ENCODE data around the gene RAPGEF3.

The RAPGEF3 gene

DNA sequence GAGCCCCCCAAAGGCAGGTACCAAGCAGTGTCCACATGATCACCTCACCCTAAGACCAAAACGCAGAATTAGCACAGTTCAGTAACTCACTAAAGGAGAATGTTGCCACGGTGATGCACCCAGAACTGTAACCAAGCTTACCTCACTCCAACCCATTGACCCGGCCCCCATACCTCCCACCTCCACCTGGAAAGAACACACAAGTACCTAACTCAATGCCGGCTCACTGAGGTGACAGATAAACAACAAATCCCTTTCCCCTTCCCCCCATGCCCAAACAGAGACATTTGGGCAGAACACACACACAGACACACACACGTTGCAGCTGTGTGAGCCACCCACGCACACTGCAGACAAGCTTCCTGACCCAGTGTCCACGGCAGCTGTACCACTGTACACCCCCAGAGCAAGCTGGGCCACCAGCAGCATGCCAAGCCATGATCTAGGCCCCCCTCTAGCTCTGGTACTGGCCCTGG lies 1.3 kb downstream of the RAPGEF3 start:
- Histone ChIP-seq H3K36me3 (ENCODE audit: control insufficient read depth in 2 of 2, insufficient read depth in 2 of 2, low read length in 2 of 2) (no peaks in the 10 kb centered on the region), H3K27ac (ENCODE audit: low read depth in 2 of 2, low read length in 2 of 2) (peak overlapping the region; percentile 4 to 58), H3K9me3 (ENCODE audit: control insufficient read depth in 2 of 2, low read length in 2 of 2) (no peaks in the 10 kb centered on the region), H3K4me3 (ENCODE audit: low read length in 2 of 2) (peak overlapping the region; percentile 42 to 78), H3K9ac (ENCODE audit: low read depth in 1 of 2, low read length in 2 of 2) (no peak overlapping the region), H3K27me3 (ENCODE audit: control insufficient read depth in 2 of 2, insufficient read depth in 2 of 2, low read length in 2 of 2) (no peaks in the 10 kb centered on the region), H3K4me1 (ENCODE audit: control insufficient read depth in 2 of 2, insufficient read depth in 2 of 2, low read length in 2 of 2) (peaks cover 50 to 55% of the 10 kb centered on the region in 2 donors)

- peak overlapping the region; percentile 28 to 45 for H3K9ac ChIP-seq (ENCODE audit: low read depth in 1 of 2, low read length in 2 of 2)
- H3K36me3 ChIP-seq (ENCODE audit: control insufficient read depth in 2 of 2, insufficient read depth in 2 of 2, low read length in 2 of 2) = no peaks in the 10 kb centered on the region
- H3K27me3 ChIP-seq (ENCODE audit: control insufficient read depth in 2 of 2, insufficient read depth in 2 of 2, low read length in 2 of 2) = no peaks in the 10 kb centered on the region
- no peaks in the 10 kb centered on the region for H3K9me3 ChIP-seq (ENCODE audit: control insufficient read depth in 2 of 2, low read length in 2 of 2)
- H3K4me3 ChIP-seq (ENCODE audit: low read length in 2 of 2) = peak overlapping the region in 1 of 2 donors; percentile 50
- peaks cover 52 to 57% of the 10 kb centered on the region in 2 donors for H3K4me1 ChIP-seq (ENCODE audit: control insufficient read depth in 2 of 2, insufficient read depth in 2 of 2, low read length in 2 of 2)
- H3K27ac ChIP-seq (ENCODE audit: low read depth in 2 of 2, low read length in 2 of 2) = peak overlapping the region; percentile 82 to 85
Observed at GRCh38 chr12:47755655-47756562, 2.8 kb downstream of the RAPGEF3 start.

DNA sequence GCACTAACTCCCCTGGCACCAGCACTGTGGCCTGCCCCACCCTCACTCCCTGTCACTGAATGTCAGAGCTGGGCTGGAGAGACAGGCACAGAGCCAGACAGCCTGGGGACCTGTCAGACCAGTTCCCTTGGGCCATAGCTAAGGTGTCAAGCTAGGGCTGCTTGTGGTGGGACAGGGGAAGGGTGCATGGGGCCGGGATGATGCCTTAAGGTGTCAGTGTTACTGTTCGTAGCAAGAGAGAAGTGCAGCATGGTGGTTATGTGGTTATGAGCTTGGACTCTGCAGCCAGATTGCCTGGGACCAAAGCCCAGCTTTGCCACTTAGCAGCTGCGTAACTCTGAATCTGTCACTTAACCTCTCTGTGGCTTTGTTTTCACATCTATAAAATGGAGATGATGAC lies 3.8 kb downstream of the RAPGEF3 start:
- Histone ChIP-seq H3K4me3 (ENCODE audit: low read length in 2 of 2) (peak overlapping the region; percentile 40 to 50), H3K9ac (ENCODE audit: low read depth in 1 of 2, low read length in 2 of 2) (peak overlapping the region; percentile 24 to 30), H3K27ac (ENCODE audit: low read depth in 2 of 2, low read length in 2 of 2) (peak overlapping the region; percentile 82 to 85), H3K36me3 (ENCODE audit: control insufficient read depth in 2 of 2, insufficient read depth in 2 of 2, low read length in 2 of 2) (no peaks in the 10 kb centered on the region), H3K9me3 (ENCODE audit: control insufficient read depth in 2 of 2, low read length in 2 of 2) (no peaks in the 10 kb centered on the region), H3K27me3 (ENCODE audit: control insufficient read depth in 2 of 2, insufficient read depth in 2 of 2, low read length in 2 of 2) (no peaks in the 10 kb centered on the region), H3K4me1 (ENCODE audit: control insufficient read depth in 2 of 2, insufficient read depth in 2 of 2, low read length in 2 of 2) (peaks cover 52 to 56% of the 10 kb centered on the region in 2 donors)

DNA sequence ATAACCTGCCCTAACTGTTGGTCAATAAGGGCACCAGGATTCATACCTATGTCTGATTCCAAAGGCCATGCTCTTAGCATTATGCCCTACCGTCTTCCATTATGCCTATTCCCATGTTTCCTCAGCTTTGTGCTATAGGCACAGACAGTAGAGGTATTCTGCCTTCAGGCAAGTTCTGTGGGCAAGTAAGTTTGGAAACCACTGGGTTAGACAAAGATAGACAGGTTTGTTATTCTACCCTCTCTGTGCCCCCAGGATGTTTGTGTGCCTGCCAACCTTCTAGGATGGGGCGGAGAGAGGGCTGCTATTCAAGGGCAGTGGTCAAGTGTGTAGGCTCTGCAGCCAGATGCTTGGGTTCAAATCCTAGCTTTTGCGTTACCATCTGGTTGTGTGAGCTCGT lies 4.6 kb downstream of the RAPGEF3 start:
- no peaks in the 10 kb centered on the region for H3K9me3 ChIP-seq (ENCODE audit: control insufficient read depth in 2 of 2, low read length in 2 of 2)
- peak overlapping the region; percentile 82 to 85 for H3K27ac ChIP-seq (ENCODE audit: low read depth in 2 of 2, low read length in 2 of 2)
- peaks cover 45 to 48% of the 10 kb centered on the region in 2 donors for H3K4me1 ChIP-seq (ENCODE audit: control insufficient read depth in 2 of 2, insufficient read depth in 2 of 2, low read length in 2 of 2)
- no peak overlapping the region for H3K4me3 ChIP-seq (ENCODE audit: low read length in 2 of 2)
- H3K27me3 ChIP-seq (ENCODE audit: control insufficient read depth in 2 of 2, insufficient read depth in 2 of 2, low read length in 2 of 2) = no peaks in the 10 kb centered on the region
- no peaks in the 10 kb centered on the region for H3K36me3 ChIP-seq (ENCODE audit: control insufficient read depth in 2 of 2, insufficient read depth in 2 of 2, low read length in 2 of 2)
- peak overlapping the region; percentile 24 to 36 for H3K9ac ChIP-seq (ENCODE audit: low read depth in 1 of 2, low read length in 2 of 2)

GRCh38 chr12:47753021-47754001 lies 5.4 kb downstream of the RAPGEF3 start:
- Histone ChIP-seq H3K4me1 (ENCODE audit: control insufficient read depth in 2 of 2, insufficient read depth in 2 of 2, low read length in 2 of 2) (peaks cover 41 to 45% of the 10 kb centered on the region in 2 donors), H3K4me3 (ENCODE audit: low read length in 2 of 2) (peak overlapping the region; percentile 34 to 50), H3K9ac (ENCODE audit: low read depth in 1 of 2, low read length in 2 of 2) (peak overlapping the region in 1 of 2 donors; percentile 36)

GRCh38 chr12:47752552-47752951 lies 6.1 kb downstream of the RAPGEF3 start:
- H3K9me3 ChIP-seq (ENCODE audit: control insufficient read depth in 2 of 2, low read length in 2 of 2) = no peaks in the 10 kb centered on the region
- H3K9ac ChIP-seq (ENCODE audit: low read depth in 1 of 2, low read length in 2 of 2) = no peak overlapping the region
- no peaks in the 10 kb centered on the region for H3K27me3 ChIP-seq (ENCODE audit: control insufficient read depth in 2 of 2, insufficient read depth in 2 of 2, low read length in 2 of 2)
- H3K4me3 ChIP-seq (ENCODE audit: low read length in 2 of 2) = no peak overlapping the region
- no peaks in the 10 kb centered on the region for H3K36me3 ChIP-seq (ENCODE audit: control insufficient read depth in 2 of 2, insufficient read depth in 2 of 2, low read length in 2 of 2)
- peak overlapping the region in 1 of 2 donors; percentile 82 for H3K27ac ChIP-seq (ENCODE audit: low read depth in 2 of 2, low read length in 2 of 2)
- peaks cover 38 to 39% of the 10 kb centered on the region in 2 donors for H3K4me1 ChIP-seq (ENCODE audit: control insufficient read depth in 2 of 2, insufficient read depth in 2 of 2, low read length in 2 of 2)

More at GRCh38 chr12:47753021-47754001, 5.4 kb downstream of the RAPGEF3 start:
- H3K36me3 ChIP-seq (ENCODE audit: control insufficient read depth in 2 of 2, insufficient read depth in 2 of 2, low read length in 2 of 2) = no peaks in the 10 kb centered on the region
- no peaks in the 10 kb centered on the region for H3K9me3 ChIP-seq (ENCODE audit: control insufficient read depth in 2 of 2, low read length in 2 of 2)
- H3K27me3 ChIP-seq (ENCODE audit: control insufficient read depth in 2 of 2, insufficient read depth in 2 of 2, low read length in 2 of 2) = no peaks in the 10 kb centered on the region
- H3K27ac ChIP-seq (ENCODE audit: low read depth in 2 of 2, low read length in 2 of 2) = peak overlapping the region; percentile 82 to 85

- Histone ChIP-seq H3K9ac (ENCODE audit: low read depth in 1 of 2, low read length in 2 of 2) (no peak overlapping the region), H3K9me3 (ENCODE audit: control insufficient read depth in 2 of 2, low read length in 2 of 2) (no peaks in the 10 kb centered on the region), H3K4me1 (ENCODE audit: control insufficient read depth in 2 of 2, insufficient read depth in 2 of 2, low read length in 2 of 2) (peaks cover 37 to 39% of the 10 kb centered on the region in 2 donors), H3K4me3 (ENCODE audit: low read length in 2 of 2) (no peak overlapping the region), H3K27ac (ENCODE audit: low read depth in 2 of 2, low read length in 2 of 2) (no peak overlapping the region), H3K36me3 (ENCODE audit: control insufficient read depth in 2 of 2, insufficient read depth in 2 of 2, low read length in 2 of 2) (no peaks in the 10 kb centered on the region), H3K27me3 (ENCODE audit: control insufficient read depth in 2 of 2, insufficient read depth in 2 of 2, low read length in 2 of 2) (no peaks in the 10 kb centered on the region)
Observed at GRCh38 chr12:47752121-47752520, 6.6 kb downstream of the RAPGEF3 start.

- H3K4me1 ChIP-seq (ENCODE audit: control insufficient read depth in 2 of 2, insufficient read depth in 2 of 2, low read length in 2 of 2) = peaks cover 37 to 39% of the 10 kb centered on the region in 2 donors
- H3K9ac ChIP-seq (ENCODE audit: low read depth in 1 of 2, low read length in 2 of 2) = no peak overlapping the region
- no peak overlapping the region for H3K4me3 ChIP-seq (ENCODE audit: low read length in 2 of 2)
- no peak overlapping the region for H3K27ac ChIP-seq (ENCODE audit: low read depth in 2 of 2, low read length in 2 of 2)
- no peaks in the 10 kb centered on the region for H3K36me3 ChIP-seq (ENCODE audit: control insufficient read depth in 2 of 2, insufficient read depth in 2 of 2, low read length in 2 of 2)
- no peaks in the 10 kb centered on the region for H3K9me3 ChIP-seq (ENCODE audit: control insufficient read depth in 2 of 2, low read length in 2 of 2)
- no peaks in the 10 kb centered on the region for H3K27me3 ChIP-seq (ENCODE audit: control insufficient read depth in 2 of 2, insufficient read depth in 2 of 2, low read length in 2 of 2)
Observed at GRCh38 chr12:47751561-47751960, 7.1 kb downstream of the RAPGEF3 start.

GRCh38 chr12:47750916-47751470 lies 7.7 kb downstream of the RAPGEF3 start:
- Histone ChIP-seq H3K9me3 (ENCODE audit: control insufficient read depth in 2 of 2, low read length in 2 of 2) (no peaks in the 10 kb centered on the region), H3K27me3 (ENCODE audit: control insufficient read depth in 2 of 2, insufficient read depth in 2 of 2, low read length in 2 of 2) (no peaks in the 10 kb centered on the region), H3K4me1 (ENCODE audit: control insufficient read depth in 2 of 2, insufficient read depth in 2 of 2, low read length in 2 of 2) (peaks cover 34% of the 10 kb centered on the region in 2 donors), H3K36me3 (ENCODE audit: control insufficient read depth in 2 of 2, insufficient read depth in 2 of 2, low read length in 2 of 2) (no peaks in the 10 kb centered on the region), H3K4me3 (ENCODE audit: low read length in 2 of 2) (no peak overlapping the region), H3K9ac (ENCODE audit: low read depth in 1 of 2, low read length in 2 of 2) (no peak overlapping the region), H3K27ac (ENCODE audit: low read depth in 2 of 2, low read length in 2 of 2) (no peak overlapping the region)

Data from mucosa of rectum (tissue), 2 donors.